K562 (cell line): ENCODE results near the gene CHKB. TPM values are rescaled to one million over a fixed set of nuclear protein-coding genes. Genes with fewer than 3 reads are reported as not detected.

Experiments
- ATAC-seq: fragments of 200-7000 bp; cut with Tn5 transposase; 3 replicates; pipeline ENCODE4 v1.9.1; 2020; ENCODE audit warnings: moderate library complexity
- BruUV-seq: library from RNA; stranded (reverse); fragments of 400-500 nt; replicated peaks from 2 replicates; lab custom pipeline; 2021; lab: Mats Ljungman, UMichigan
- CTCF ChIA-PET: fragments of 300-600 bp; formaldehyde crosslinking; extraction: SDS; loops from one replicate; lab custom pipeline; 2021; ENCODE audit warnings: low intra/inter-chr PET ratio; lab: Yijun Ruan, JAX
- POLR2A ChIA-PET: fragments of 300-600, 350-650 bp; sonication (Branson Sonifier 250); formaldehyde crosslinking; extraction: SDS; loops from one replicate; lab custom pipeline; 2021; ENCODE audit warnings: antibody characterized with exemption, inconsistent platforms; lab: Yijun Ruan, JAX
- DNase-seq, 4 experiments: peaks; one replicate each; pipeline versions ENCODE4 v3.0.0 to v3.0.0-alpha.2; 2011 to 2018; ENCODE audit warnings: low spot score in 3 of 4, mixed read lengths in 3 of 4; ENCODE audit errors: extremely low read depth in 1 of 4
- FAIRE-seq: peaks from 2 replicates; lab custom pipeline; 2011; peaks lifted over from hg19 to GRCh38; lab: Jason Lieb, UNC
- H2AFZ ChIP-seq: 2 replicates; pipeline ENCODE4 v1.6.0; 2011; ENCODE audit warnings: low read depth, low read length, control low read depth, inconsistent platforms
- H3K27ac ChIP-seq: fragments of 200-600 bp; 3 replicates; pipeline ENCODE4 v1.8.0; 2011; ENCODE audit warnings: low read depth, mild to moderate bottlenecking, control low read depth, inconsistent platforms, low read length, moderate library complexity, mixed read lengths; ENCODE audit errors: extremely low read depth
- H3K27me3 ChIP-seq, 2 experiments: fragments of 300-600 bp in 1 of 2; 2 replicates in 1 of 2; 3 replicates in 1 of 2; pipeline versions ENCODE4 v1.6.0 to v1.8.0; 2011; ENCODE audit warnings: inconsistent platforms in 2 of 2, low read length in 2 of 2, mild to moderate bottlenecking in 1 of 2, mixed read lengths in 1 of 2, moderate library complexity in 1 of 2; ENCODE audit not compliant: control insufficient read depth in 2 of 2, insufficient read depth in 2 of 2
- H3K36me3 ChIP-seq: fragments of 300-600 bp; 3 replicates; pipeline ENCODE4 v1.8.0; 2011; ENCODE audit warnings: mild to moderate bottlenecking, low read length, inconsistent platforms; ENCODE audit not compliant: control insufficient read depth, insufficient read depth
- H3K4me1 ChIP-seq, 2 experiments: fragments of 200-600 bp in 1 of 2; replicated peaks in 1 of 2; 2 replicates in 1 of 2; 3 replicates in 1 of 2; pipeline versions ENCODE4 v1.5.1 to v1.8.0; 2011; ENCODE audit warnings: inconsistent platforms in 2 of 2, low read length in 2 of 2, mild to moderate bottlenecking in 1 of 2, mixed read lengths in 1 of 2, moderate library complexity in 1 of 2; ENCODE audit not compliant: control insufficient read depth in 2 of 2, insufficient read depth in 2 of 2
- H3K4me2 ChIP-seq: 2 replicates; pipeline ENCODE4 v1.6.1; 2011; ENCODE audit warnings: low read length, control low read depth, inconsistent platforms, mixed read lengths; ENCODE audit not compliant: insufficient read depth
- H3K4me3 ChIP-seq: fragments of 200-600 bp; sonication (generic), shearing (Covaris generic); 2 replicates; pipeline ENCODE4 v1.5.1; 2016; ENCODE audit warnings: control low read depth, inconsistent platforms
- H3K79me2 ChIP-seq: fragments of 200-600 bp; 3 replicates; pipeline ENCODE4 v1.8.0; 2011; ENCODE audit warnings: low read length, inconsistent platforms; ENCODE audit not compliant: control insufficient read depth, insufficient read depth
- H3K9ac ChIP-seq, 2 experiments: 2 replicates each; pipeline versions ENCODE4 v1.6.0 to v1.6.1; 2011; ENCODE audit warnings: low read depth in 2 of 2, low read length in 2 of 2, control low read depth in 1 of 2, inconsistent platforms in 1 of 2, mild to moderate bottlenecking in 1 of 2, mixed read lengths in 1 of 2; ENCODE audit not compliant: insufficient read depth in 1 of 2
- H3K9me1 ChIP-seq: one replicate; pipeline ENCODE4 v1.6.0; 2011; ENCODE audit warnings: inconsistent platforms, mild to moderate bottlenecking, low read length, moderate library complexity; ENCODE audit not compliant: control insufficient read depth, insufficient read depth
- H3K9me3 ChIP-seq: replicated peaks from 2 replicates; pipeline ENCODE4 v1.5.1; 2011; ENCODE audit warnings: low read depth, low read length, inconsistent platforms; ENCODE audit not compliant: control insufficient read depth, insufficient read depth
- H4K20me1 ChIP-seq: replicated peaks from 2 replicates; pipeline ENCODE4 v1.6.1; 2011; ENCODE audit warnings: low read length, inconsistent platforms, mixed read lengths; ENCODE audit not compliant: control insufficient read depth, insufficient read depth
- CREBBP ChIP-seq: IDR thresholded peaks from one replicate; pipeline ENCODE4 v1.6.1; 2012; ENCODE audit warnings: low read depth, mild to moderate bottlenecking, control low read depth, inconsistent platforms, low read length
- EP300 ChIP-seq: IDR thresholded peaks from 2 replicates; pipeline ENCODE4 v1.6.1; 2012; ENCODE audit warnings: low read length, improper control_type of control experiment
- JUND ChIP-seq, 2 experiments: IDR thresholded peaks; 2 replicates in 1 of 2; 3 replicates in 1 of 2; pipeline ENCODE4 v1.6.1; 2011; ENCODE audit warnings: borderline replicate concordance in 2 of 2, low read depth in 2 of 2, low read length in 2 of 2, improper control_type of control experiment in 1 of 2, missing biosample characterization in 1 of 2, missing genetic modification characterization in 1 of 2, missing genetic modification reagents in 1 of 2
- L3MBTL2 ChIP-seq: fragments of 450-650 bp; IDR thresholded peaks from 2 replicates; pipeline ENCODE4 v1.6.1; 2016; ENCODE audit warnings: mild to moderate bottlenecking, moderate library complexity
- MCM5 ChIP-seq: fragments of 450-650 bp; IDR thresholded peaks from 2 replicates; pipeline ENCODE4 v1.6.1; 2016; ENCODE audit warnings: low read depth
- POLR2G ChIP-seq: fragments of 200-400 bp; formaldehyde crosslinking; IDR thresholded peaks from 2 replicates; pipeline ENCODE4 v1.6.1; 2017; ENCODE audit warnings: low read depth, mild to moderate bottlenecking, antibody characterized with exemption, low read length, moderate library complexity
- POLR2H ChIP-seq: IDR thresholded peaks from 2 replicates; pipeline ENCODE4 v1.6.1; 2016; ENCODE audit warnings: missing genetic modification characterization, low read depth, mild to moderate bottlenecking, control low read depth, missing compliant biosample characterization, moderate library complexity
- RNF2 ChIP-seq: sonication (generic); IDR thresholded peaks from 2 replicates; pipeline ENCODE4 v1.6.1; 2016
- RUNX1 ChIP-seq: sonication (generic); IDR thresholded peaks from 2 replicates; pipeline ENCODE4 v1.6.1; 2016; ENCODE audit warnings: antibody characterized with exemption, low read depth
- ZNF589 ChIP-seq: fragments of 200-800 bp; sonication (Bioruptor generic); IDR thresholded peaks from 2 replicates; pipeline ENCODE4 v1.6.1; 2016; ENCODE audit warnings: low read depth, missing genetic modification characterization, missing compliant biosample characterization
- WGBS: fragments of 100-300 bp; shearing (Covaris generic); methylation state at CpG from one replicate; pipeline ENCODE4 v1.1.6; 2016; ENCODE audit warnings: low coverage, mixed read lengths; ENCODE audit not compliant: insufficient coverage; ENCODE audit errors: missing lambda C conversion rate; 5-methylcytosine and 5-hydroxymethylcytosine counted together
- in situ Hi-C: fragments of 300-500 bp; cut with MboI; formaldehyde crosslinking; loops from 4 replicates; pipeline ENCODE4 v1.15.0; 2018; ENCODE audit warnings: inconsistent platforms, mixed read lengths
- intact Hi-C: fragments of 100-400 bp; cut with micrococcal nuclease; formaldehyde crosslinking; loops from 2 replicates; pipeline ENCODE4 v1.14.2; 2022
- polyA plus RNA-seq, 8 experiments: library from polyadenylated mRNA; depleted of rRNA in 4 of 8; stranded (reverse) in 5 of 8; unstranded in 3 of 8; fragments of >200 nt; fragmentation: Nextera tagmentation in 2 of 8; fragmentation: Illumina TruSeq in 1 of 8; extraction: Ambion mirVana in 2 of 8; extraction: Trizol in 1 of 8; gene quantifications; 2 replicates each; pipeline versions ENCODE4 v1.2.1 to v1.2.3, GENCODE V29; 2011 to 2014; ENCODE audit warnings: inconsistent platforms in 1 of 8, missing spikeins in 1 of 8
- total RNA-seq, 7 experiments: library from RNA; depleted of rRNA in 6 of 7; stranded (reverse); fragments of >200 nt in 6 of 7; fragmentation: Illumina TruSeq in 2 of 7; extraction: Trizol in 2 of 7; gene quantifications; 2 replicates each; pipeline versions ENCODE4 v1.2.1 to v1.2.3, GENCODE V29; 2011 to 2021; ENCODE audit warnings: low replicate concordance in 1 of 7
- TF ChIP-seq, protein P1 (sequence below), 2 experiments: fragments of 450-650 bp in 1 of 2; sonication (generic) in 1 of 2; formaldehyde crosslinking in 1 of 2; IDR thresholded peaks in 1 of 2; conservative IDR thresholded peaks in 1 of 2; 2 replicates each; pipeline versions ENCODE4 v1.6.1 to v1.8.1; 2016 to 2023; ENCODE audit warnings: mild to moderate bottlenecking in 2 of 2, moderate library complexity in 2 of 2, inconsistent platforms in 1 of 2, missing genetic modification reagents in 1 of 2
- TF ChIP-seq, protein P2 (sequence below): fragments of 450-650 bp; IDR thresholded peaks from 2 replicates; pipeline ENCODE4 v1.6.1; 2014; ENCODE audit warnings: low read depth, mild to moderate bottlenecking, moderate library complexity, borderline replicate concordance
- TF ChIP-seq, protein P3 (sequence below): sonication (generic); formaldehyde crosslinking; IDR thresholded peaks from 2 replicates; pipeline ENCODE4 v1.4.0; 2020; ENCODE audit warnings: mild to moderate bottlenecking, missing genetic modification reagents
- TF ChIP-seq, protein P4 (sequence below): fragments of 450-650 bp; formaldehyde crosslinking; IDR thresholded peaks from 2 replicates; pipeline ENCODE4 v1.4.0; 2020; ENCODE audit warnings: mild to moderate bottlenecking

The CHKB gene
- total and polyA plus RNA-seq, 9 of the 15 experiments (the other 6 are each of a cell fraction or from before 2014, with no cell fraction given), result 2.7 to 31.0 (median 11.0) TPM

DNA sequence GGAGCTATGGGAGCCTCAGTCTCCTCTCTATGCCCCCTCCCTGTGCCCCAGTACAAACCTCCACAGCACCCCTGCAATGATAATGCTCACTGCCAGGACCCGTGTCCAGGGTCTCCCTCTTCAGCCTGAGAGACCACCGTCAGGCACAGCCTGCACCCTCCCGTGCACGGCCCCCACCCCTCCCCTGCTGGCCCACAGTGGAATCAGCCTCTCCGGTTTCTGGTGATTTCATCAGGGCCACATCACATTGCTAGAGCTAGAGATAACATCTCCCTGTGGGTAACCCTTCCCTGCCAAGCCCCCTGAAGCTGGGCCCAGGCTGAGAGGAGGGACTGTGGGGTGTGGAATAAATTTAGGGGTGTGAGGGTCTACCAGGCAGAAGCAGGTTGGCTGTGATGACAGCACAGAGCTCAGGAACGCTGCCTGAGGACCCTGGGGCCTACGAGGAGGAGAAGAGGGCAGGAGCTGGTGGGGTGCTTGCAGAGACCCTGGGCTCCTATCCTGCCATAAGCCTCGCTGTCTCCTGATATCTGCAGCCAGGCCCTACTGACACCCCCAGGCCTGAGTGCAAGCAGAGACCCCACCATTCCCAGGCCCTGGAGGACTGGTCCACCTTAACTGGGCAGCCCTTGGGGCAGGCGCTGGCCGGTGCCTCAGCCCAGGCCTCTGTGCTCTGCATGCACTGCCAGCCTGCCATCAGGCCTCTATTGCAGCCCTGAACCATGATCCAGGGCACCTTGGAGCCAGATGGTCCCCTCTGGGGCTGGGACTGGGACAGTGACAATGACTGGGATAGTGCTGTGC, 36.9 kb downstream of the CHKB start, which contains the start of gene KLHDC7B:
TSS of gene KLHDC7B (plus strand) at position 378 of the 804 bp plus-strand sequence. CDS start at position 723, 345 bp downstream.
- ChIA-PET POLR2A (interaction anchor here (0.9 to 1.0 kb wide), 2 partner anchors 21 to 82 kb away, joined by 3 to 4 read pairs; partner anchors contain the start of genes ARSA and SCO2), CTCF (no interaction called here)
- ATAC-seq (peak; percentile 77), DNase-seq (no peak), FAIRE-seq (no peak)
- no peaks in the 10 kb centered on the region for H4K20me1 ChIP-seq
- H3K79me2 ChIP-seq, result no peaks in the 10 kb centered on the region
- in situ Hi-C loops (no loop called here), intact Hi-C loops (no loop called here)
- H3K27me3 ChIP-seq, result no peaks in the 10 kb centered on the region; a peak in 1 of 5 replicates
- no peaks in the 10 kb centered on the region for H3K9me1 ChIP-seq
- H2AFZ ChIP-seq, result no peak within 1 kb of the TSS
- WGBS, result 26% methylated on average over 8 of the region's 10 CpGs
- no peaks in the 10 kb centered on the region for H3K36me3 ChIP-seq
- peak within 1 kb of the TSS in 1 of 2 experiments; percentile 24; a peak in 1 of 4 replicates for H3K9ac ChIP-seq
- H3K9me3 ChIP-seq, result no peaks in the 10 kb centered on the region
- H3K4me3 ChIP-seq, result no peak within 1 kb of the TSS
- H3K4me2 ChIP-seq, result no peak within 1 kb of the TSS
- no peak within 1 kb of the TSS for H3K27ac ChIP-seq
- BruUV-seq, result no TSS peak
- H3K4me1 ChIP-seq, result peaks cover 2 to 38% of the 10 kb centered on the region in 2 experiments; a peak in 3 of 5 replicates
- TF ChIP-seq CREBBP (no peak), L3MBTL2 (peak; percentile 12; the same call in 1 of the 2 replicates), POLR2G (peak; percentile 28; the same call in 1 of the 2 replicates), RUNX1 (no peak), RNF2 (peak; percentile 29; the same call in 1 of the 2 replicates), JUND (IDR thresholded peaks at IDR 0.05; ENCODE audit: borderline replicate concordance, low read depth, low read length) (peak; percentile 53; the same call in 1 of the 2 replicates), JUND (tag; IDR thresholded peaks at IDR 0.05; ENCODE audit: borderline replicate concordance, low read depth, low read length) (peak; percentile 12; the same call in 1 of the 3 replicates), MCM5 (no peak), EP300 (peak; percentile 79; the same call in 1 of the 2 replicates), POLR2H (peak; percentile 68), ZNF589 (CRISPR knock-in tag) (peak; percentile 78)
- TF ChIP-seq, protein P1, sequence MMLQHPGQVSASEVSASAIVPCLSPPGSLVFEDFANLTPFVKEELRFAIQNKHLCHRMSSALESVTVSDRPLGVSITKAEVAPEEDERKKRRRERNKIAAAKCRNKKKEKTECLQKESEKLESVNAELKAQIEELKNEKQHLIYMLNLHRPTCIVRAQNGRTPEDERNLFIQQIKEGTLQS (IDR thresholded peaks at IDR 0.05), result peak; percentile 66; the same call in 1 of the 2 replicates
- TF ChIP-seq, protein P1 (CRISPR knock-in tag; conservative IDR thresholded peaks at IDR 0.05), result no peak
- TF ChIP-seq, protein P2, sequence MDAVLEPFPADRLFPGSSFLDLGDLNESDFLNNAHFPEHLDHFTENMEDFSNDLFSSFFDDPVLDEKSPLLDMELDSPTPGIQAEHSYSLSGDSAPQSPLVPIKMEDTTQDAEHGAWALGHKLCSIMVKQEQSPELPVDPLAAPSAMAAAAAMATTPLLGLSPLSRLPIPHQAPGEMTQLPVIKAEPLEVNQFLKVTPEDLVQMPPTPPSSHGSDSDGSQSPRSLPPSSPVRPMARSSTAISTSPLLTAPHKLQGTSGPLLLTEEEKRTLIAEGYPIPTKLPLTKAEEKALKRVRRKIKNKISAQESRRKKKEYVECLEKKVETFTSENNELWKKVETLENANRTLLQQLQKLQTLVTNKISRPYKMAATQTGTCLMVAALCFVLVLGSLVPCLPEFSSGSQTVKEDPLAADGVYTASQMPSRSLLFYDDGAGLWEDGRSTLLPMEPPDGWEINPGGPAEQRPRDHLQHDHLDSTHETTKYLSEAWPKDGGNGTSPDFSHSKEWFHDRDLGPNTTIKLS, result peak; percentile 45; the same call in 1 of the 2 replicates
- TF ChIP-seq, protein P3, sequence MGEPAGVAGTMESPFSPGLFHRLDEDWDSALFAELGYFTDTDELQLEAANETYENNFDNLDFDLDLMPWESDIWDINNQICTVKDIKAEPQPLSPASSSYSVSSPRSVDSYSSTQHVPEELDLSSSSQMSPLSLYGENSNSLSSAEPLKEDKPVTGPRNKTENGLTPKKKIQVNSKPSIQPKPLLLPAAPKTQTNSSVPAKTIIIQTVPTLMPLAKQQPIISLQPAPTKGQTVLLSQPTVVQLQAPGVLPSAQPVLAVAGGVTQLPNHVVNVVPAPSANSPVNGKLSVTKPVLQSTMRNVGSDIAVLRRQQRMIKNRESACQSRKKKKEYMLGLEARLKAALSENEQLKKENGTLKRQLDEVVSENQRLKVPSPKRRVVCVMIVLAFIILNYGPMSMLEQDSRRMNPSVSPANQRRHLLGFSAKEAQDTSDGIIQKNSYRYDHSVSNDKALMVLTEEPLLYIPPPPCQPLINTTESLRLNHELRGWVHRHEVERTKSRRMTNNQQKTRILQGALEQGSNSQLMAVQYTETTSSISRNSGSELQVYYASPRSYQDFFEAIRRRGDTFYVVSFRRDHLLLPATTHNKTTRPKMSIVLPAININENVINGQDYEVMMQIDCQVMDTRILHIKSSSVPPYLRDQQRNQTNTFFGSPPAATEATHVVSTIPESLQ (CRISPR knock-in tag), result no peak
- TF ChIP-seq, protein P4, sequence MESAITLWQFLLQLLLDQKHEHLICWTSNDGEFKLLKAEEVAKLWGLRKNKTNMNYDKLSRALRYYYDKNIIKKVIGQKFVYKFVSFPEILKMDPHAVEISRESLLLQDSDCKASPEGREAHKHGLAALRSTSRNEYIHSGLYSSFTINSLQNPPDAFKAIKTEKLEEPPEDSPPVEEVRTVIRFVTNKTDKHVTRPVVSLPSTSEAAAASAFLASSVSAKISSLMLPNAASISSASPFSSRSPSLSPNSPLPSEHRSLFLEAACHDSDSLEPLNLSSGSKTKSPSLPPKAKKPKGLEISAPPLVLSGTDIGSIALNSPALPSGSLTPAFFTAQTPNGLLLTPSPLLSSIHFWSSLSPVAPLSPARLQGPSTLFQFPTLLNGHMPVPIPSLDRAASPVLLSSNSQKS, result no peak
